Brain microvascular endothelial cell (primary cell): ENCODE data around the gene MAD1L1.

Source experiments
- DNase-seq: peaks from one replicate; pipeline ENCODE4 v3.0.0-alpha.2; 2020
- H3K27ac ChIP-seq: fragments of 250-450 bp; sonication (Bioruptor Pico); 2 replicates; pipeline ENCODE4 v1.5.1; 2020; ENCODE audit warnings: mild to moderate bottlenecking, moderate library complexity
- H3K27me3 ChIP-seq: fragments of 250-450 bp; sonication (Bioruptor Pico); replicated peaks from 2 replicates; pipeline ENCODE4 v1.5.1; 2020; ENCODE audit warnings: mild to moderate bottlenecking
- H3K36me3 ChIP-seq: fragments of 250-450 bp; sonication (Bioruptor Pico); replicated peaks from 2 replicates; pipeline ENCODE4 v1.5.1; 2020; ENCODE audit warnings: mild to moderate bottlenecking
- H3K4me3 ChIP-seq: 2 replicates; pipeline ENCODE4 v1.5.1; 2011; ENCODE audit warnings: low read depth, mild to moderate bottlenecking, control low read depth, low read length, moderate library complexity
- in situ Hi-C: cut with HindIII; loops from 2 replicates; pipeline ENCODE4 v1.10.0; 2017; ENCODE audit warnings: low sequenced_read_pairs, low pct_ligation_motif_present
- TF ChIP-seq, protein P1 (sequence below): IDR thresholded peaks from 2 replicates; pipeline ENCODE4 v1.5.1; 2011; ENCODE audit warnings: low read depth, mild to moderate bottlenecking, moderate library complexity, low read length, control low read depth, inconsistent platforms; ENCODE audit errors: missing control alignments

The MAD1L1 gene

DNA sequence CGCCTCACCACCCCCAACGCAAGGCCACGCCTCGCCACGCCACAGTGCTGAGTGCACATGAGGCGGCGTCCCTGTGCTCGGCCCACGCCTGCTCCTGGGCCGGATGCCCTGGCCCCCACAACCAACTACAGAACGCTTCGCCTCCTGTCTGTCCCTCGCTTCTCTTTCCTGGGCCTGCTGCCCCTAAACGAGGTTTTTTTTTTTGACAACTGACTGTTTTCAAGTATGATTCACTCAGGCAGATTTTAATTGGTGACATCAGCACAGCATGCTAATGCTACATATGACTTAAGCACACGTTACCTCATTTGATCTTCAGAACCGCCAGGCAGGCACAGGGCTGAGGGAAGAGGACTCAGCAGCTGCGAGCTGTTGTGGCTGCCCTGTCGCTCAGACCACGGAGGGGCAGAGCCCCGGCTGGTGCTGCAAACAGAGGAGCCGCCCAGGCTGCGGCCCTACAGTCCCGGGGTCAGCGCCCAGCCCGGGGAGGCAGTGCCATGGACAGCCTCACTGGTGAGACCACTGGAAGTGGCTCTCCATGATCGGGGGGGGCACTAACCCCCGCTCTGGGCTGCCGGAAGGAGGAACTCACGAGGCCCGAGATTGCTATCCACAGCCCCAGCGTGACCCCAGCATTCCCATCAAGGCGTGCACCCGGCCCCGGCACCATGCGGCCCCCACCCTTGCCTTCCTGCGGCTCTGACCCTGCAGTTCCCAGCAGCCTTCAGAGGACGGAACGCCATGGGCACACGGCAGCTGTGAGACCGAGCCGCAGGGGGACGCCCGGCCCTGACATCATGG lies 212.8 kb downstream of the MAD1L1 start:
- in situ Hi-C loops: no loop called here
- Histone ChIP-seq H3K27me3 (no peaks in the 10 kb centered on the region), H3K27ac (peak overlapping the region; percentile 70), H3K4me3 (peak overlapping the region; percentile 15), H3K36me3 (no peaks in the 10 kb centered on the region)
- TF ChIP-seq, protein P1, sequence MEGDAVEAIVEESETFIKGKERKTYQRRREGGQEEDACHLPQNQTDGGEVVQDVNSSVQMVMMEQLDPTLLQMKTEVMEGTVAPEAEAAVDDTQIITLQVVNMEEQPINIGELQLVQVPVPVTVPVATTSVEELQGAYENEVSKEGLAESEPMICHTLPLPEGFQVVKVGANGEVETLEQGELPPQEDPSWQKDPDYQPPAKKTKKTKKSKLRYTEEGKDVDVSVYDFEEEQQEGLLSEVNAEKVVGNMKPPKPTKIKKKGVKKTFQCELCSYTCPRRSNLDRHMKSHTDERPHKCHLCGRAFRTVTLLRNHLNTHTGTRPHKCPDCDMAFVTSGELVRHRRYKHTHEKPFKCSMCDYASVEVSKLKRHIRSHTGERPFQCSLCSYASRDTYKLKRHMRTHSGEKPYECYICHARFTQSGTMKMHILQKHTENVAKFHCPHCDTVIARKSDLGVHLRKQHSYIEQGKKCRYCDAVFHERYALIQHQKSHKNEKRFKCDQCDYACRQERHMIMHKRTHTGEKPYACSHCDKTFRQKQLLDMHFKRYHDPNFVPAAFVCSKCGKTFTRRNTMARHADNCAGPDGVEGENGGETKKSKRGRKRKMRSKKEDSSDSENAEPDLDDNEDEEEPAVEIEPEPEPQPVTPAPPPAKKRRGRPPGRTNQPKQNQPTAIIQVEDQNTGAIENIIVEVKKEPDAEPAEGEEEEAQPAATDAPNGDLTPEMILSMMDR: no peak
- DNase-seq: peak; percentile 79

DNA sequence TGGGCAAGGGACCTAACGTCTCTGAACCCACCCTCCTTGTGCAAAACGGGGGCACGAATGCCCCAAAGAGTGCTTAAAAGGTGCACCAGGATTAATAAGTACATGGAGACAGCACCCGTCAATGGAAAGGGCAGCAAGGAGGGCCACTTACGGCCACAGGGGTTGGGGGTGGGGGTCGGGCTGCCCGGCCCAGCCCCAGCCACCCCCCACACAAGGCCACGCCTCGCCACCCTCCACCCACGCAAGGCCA lies 213.4 kb downstream of the MAD1L1 start:
- no peaks in the 10 kb centered on the region for H3K27me3 ChIP-seq
- peak overlapping the region; percentile 70 for H3K27ac ChIP-seq
- in situ Hi-C loops: no loop called here
- DNase-seq: no peak
- TF ChIP-seq, protein P1: no peak
- H3K4me3 ChIP-seq: no peak overlapping the region
- H3K36me3 ChIP-seq: no peaks in the 10 kb centered on the region

DNA sequence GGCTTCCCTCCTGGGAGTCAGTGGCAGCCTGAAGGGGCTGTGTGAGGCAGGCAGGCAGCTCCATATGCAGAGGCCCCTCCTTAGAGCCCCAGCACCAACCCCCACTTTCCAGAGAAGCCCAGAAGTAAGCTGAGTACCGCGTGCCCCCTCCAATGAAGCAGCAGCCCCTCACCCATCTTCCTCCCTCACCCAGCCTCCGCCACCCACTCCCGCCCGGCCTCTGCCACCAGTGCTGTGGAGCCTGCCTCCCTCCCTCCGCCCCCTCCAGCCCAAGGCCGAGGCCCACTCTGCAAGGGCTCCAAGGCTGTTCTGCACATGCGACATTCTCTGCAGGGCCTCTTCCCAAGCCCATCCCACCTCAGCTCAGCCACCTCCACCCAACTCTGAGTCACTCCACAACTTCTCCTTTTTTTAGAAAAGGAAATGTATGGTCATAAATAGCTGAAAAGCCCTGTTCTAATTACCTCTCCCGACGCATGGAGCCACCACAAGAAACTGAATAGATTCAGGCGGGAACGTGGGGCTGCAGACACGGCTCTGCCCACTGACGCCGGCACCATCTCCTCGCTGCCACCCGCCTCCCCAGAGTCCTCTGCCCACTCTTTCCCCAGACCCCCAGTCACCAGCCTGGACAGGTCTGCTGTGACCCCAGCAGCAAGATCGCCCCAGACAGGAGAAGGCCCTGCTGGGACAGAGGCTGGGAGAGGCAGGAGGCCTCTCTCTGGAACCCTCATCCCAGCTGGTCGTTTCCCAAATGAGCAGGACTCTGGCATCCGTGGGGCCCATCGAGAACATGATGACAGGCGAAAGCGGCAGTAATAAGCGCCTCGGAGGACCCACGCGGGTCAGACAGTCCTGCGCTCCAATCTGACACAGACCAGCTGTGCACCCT lies 213.9 kb downstream of the MAD1L1 start:
- in situ Hi-C loops: no loop called here
- Histone ChIP-seq H3K4me3 (no peak overlapping the region), H3K27ac (peak overlapping the region; percentile 70), H3K36me3 (no peaks in the 10 kb centered on the region), H3K27me3 (no peaks in the 10 kb centered on the region)
- TF ChIP-seq, protein P1: no peak
- peak; percentile 54 for DNase-seq

DNA sequence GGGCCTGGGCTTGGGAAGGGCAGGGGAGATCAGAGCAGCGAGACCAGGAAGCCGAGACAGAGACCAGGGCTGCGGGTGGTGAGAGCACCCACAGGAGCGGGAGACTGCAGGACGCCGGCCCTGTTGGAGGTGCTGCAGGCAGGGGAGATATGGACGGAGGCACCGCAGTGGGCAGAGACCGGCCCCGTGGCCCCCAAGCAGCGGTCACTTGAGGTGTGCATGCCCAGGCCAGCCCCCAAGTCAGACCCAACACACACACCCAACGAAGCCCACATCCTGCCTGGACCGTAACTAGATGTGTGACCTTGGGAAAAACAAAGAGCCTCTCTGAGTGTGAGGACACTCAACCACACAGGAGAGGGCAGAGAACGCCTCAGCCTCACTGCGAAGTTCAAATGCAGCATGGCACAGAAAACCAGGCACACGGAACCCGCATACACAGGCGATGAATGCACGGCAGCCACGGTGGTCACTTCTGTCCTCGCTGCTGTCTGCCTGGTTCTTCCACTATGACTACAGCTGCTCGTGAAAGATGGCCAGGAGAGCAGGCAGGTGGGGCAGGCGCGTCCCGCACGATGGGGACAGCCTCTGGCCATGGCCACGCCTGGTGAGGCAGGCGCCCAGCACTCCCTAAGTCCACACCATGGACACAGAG lies 214.7 kb downstream of the MAD1L1 start:
- no peaks in the 10 kb centered on the region for H3K36me3 ChIP-seq
- DNase-seq: no peak
- in situ Hi-C loops: no loop called here
- TF ChIP-seq, protein P1: no peak
- H3K4me3 ChIP-seq: no peak overlapping the region
- H3K27ac ChIP-seq: no peak overlapping the region
- H3K27me3 ChIP-seq: no peaks in the 10 kb centered on the region

DNA sequence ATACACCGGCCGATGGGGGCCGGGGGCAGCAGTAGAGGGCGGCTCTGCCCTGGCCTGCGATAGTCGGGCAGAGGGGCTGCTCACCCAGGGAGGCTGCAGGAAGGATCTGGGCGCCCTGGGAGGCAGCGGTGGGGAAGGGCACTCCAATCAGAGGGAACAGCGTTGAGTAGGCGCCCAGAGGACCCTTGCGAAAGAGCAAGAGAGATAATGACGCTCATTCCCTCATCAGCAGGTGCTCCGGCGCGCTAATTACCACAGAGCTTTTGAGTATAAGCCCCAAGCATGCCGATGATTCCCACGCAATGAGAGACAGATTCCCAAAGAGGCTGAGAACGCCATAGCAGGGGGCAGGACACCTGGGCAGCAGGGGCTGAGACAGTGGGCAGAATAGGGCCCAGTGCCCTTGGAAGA lies 215.3 kb downstream of the MAD1L1 start:
- H3K27me3 ChIP-seq: no peaks in the 10 kb centered on the region
- no peak overlapping the region for H3K27ac ChIP-seq
- no peaks in the 10 kb centered on the region for H3K36me3 ChIP-seq
- in situ Hi-C loops: no loop called here
- TF ChIP-seq, protein P1: no peak
- H3K4me3 ChIP-seq: no peak overlapping the region
- no peak for DNase-seq
